Measurements from ENCODE around the gene ZNF576.
A peak's percentile ranks its signal among the peaks of the same experiment; 100 is the strongest.

Gene ZNF576

GRCh38 chr19:43639519-43640423 lies 43.4 kb downstream of the ZNF576 start, which contains the start of gene CADM4:
CADM4 (minus strand) TSS chr19:43639850; CDS start chr19:43639790, 60 bp downstream.
- no peak for TF ChIP-seq CTCF (IDR thresholded peaks at IDR 0.05; ENCODE audit: borderline replicate concordance, control extremely low read depth, extremely low read depth, insufficient read depth, missing control alignments)
- peak; percentile 84 for DNase-seq (ENCODE audit: low spot score)
- in situ Hi-C loops (cut with MboI; ENCODE audit: low sequenced_read_pairs, unreplicated experiment): no loop called here

GRCh38 chr19:43640424-43640757 lies 44.0 kb downstream of the ZNF576 start:
- TF ChIP-seq CTCF (IDR thresholded peaks at IDR 0.05; ENCODE audit: borderline replicate concordance, control extremely low read depth, extremely low read depth, insufficient read depth, missing control alignments): no peak
- in situ Hi-C loops (cut with MboI; ENCODE audit: low sequenced_read_pairs, unreplicated experiment): no loop called here
- no peak for DNase-seq (ENCODE audit: low spot score)

- DNase-seq (ENCODE audit: low spot score): no peak
- no peak for TF ChIP-seq CTCF (IDR thresholded peaks at IDR 0.05; ENCODE audit: borderline replicate concordance, control extremely low read depth, extremely low read depth, insufficient read depth, missing control alignments)
- in situ Hi-C loops (cut with MboI; ENCODE audit: low sequenced_read_pairs, unreplicated experiment): no loop called here
Measured at GRCh38 chr19:43641333-43641732, 44.9 kb downstream of the ZNF576 start.

GRCh38 chr19:43642531-43642930 lies 46.1 kb downstream of the ZNF576 start:
- no peak for TF ChIP-seq CTCF (IDR thresholded peaks at IDR 0.05; ENCODE audit: borderline replicate concordance, control extremely low read depth, extremely low read depth, insufficient read depth, missing control alignments)
- in situ Hi-C loops (cut with MboI; ENCODE audit: low sequenced_read_pairs, unreplicated experiment): no loop called here

GRCh38 chr19:43643326-43643725 lies 46.9 kb downstream of the ZNF576 start:
- no peak for DNase-seq (ENCODE audit: low spot score)
- in situ Hi-C loops (cut with MboI; ENCODE audit: low sequenced_read_pairs, unreplicated experiment): no loop called here
- TF ChIP-seq CTCF (IDR thresholded peaks at IDR 0.05; ENCODE audit: borderline replicate concordance, control extremely low read depth, extremely low read depth, insufficient read depth, missing control alignments): no peak

More at GRCh38 chr19:43642531-43642930, 46.1 kb downstream of the ZNF576 start:
- no peak for DNase-seq (ENCODE audit: low spot score)

GRCh38 chr19:43644181-43644580 lies 47.8 kb downstream of the ZNF576 start:
- DNase-seq (ENCODE audit: low spot score): no peak
- TF ChIP-seq CTCF (IDR thresholded peaks at IDR 0.05; ENCODE audit: borderline replicate concordance, control extremely low read depth, extremely low read depth, insufficient read depth, missing control alignments): no peak
- in situ Hi-C loops (cut with MboI; ENCODE audit: low sequenced_read_pairs, unreplicated experiment): no loop called here

Data from GM13976 (cell line).